LNCaP clone FGC (cell line): ENCODE results near the gene CRTAC1.

Experiments used
- DNase-seq: peaks from one replicate; pipeline ENCODE4 v3.0.0-alpha.2; 2011; ENCODE audit warnings: low read depth
- H3K4me3 ChIP-seq: 2 replicates; pipeline ENCODE4 v1.5.1; 2011; ENCODE audit warnings: mild to moderate bottlenecking, low read depth, low read length, control low read depth
- TF ChIP-seq, protein P1 (sequence below): IDR thresholded peaks from 2 replicates; pipeline ENCODE4 v1.5.1; 2012; ENCODE audit warnings: mild to moderate bottlenecking; ENCODE audit not compliant: control insufficient read depth, insufficient read depth; ENCODE audit errors: extremely low read depth

CRTAC1 gene

DNA sequence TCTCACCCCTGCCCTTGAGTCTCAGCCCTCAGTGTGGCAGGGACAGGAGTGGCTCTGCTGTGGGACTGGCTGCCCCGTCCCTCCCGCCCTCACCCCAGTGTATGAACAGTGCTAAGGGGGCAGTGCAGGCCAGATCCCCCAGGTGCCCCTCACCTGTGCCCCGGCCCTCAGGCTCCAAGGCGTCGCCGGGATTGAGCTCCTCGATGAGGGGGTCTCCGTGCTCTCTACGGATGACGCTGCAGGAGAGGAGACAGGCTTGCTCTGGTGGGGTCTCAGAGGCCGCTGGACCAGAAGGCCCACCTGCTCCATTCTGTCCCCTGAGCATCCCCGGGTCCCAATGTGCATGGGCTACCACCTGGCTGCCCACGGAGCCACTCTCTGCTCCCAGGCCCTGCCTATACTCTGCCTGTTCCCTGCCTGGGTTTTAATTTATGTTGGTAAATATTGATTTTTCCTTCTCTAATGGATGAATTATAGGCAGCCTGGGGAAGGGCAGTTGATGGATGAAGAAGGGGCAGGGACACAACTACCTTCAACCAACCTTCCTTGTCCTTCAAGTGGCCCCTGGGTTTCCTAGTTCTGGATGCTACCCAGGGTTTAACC lies 133.6 kb downstream of the CRTAC1 start:
- TF ChIP-seq, protein P1, sequence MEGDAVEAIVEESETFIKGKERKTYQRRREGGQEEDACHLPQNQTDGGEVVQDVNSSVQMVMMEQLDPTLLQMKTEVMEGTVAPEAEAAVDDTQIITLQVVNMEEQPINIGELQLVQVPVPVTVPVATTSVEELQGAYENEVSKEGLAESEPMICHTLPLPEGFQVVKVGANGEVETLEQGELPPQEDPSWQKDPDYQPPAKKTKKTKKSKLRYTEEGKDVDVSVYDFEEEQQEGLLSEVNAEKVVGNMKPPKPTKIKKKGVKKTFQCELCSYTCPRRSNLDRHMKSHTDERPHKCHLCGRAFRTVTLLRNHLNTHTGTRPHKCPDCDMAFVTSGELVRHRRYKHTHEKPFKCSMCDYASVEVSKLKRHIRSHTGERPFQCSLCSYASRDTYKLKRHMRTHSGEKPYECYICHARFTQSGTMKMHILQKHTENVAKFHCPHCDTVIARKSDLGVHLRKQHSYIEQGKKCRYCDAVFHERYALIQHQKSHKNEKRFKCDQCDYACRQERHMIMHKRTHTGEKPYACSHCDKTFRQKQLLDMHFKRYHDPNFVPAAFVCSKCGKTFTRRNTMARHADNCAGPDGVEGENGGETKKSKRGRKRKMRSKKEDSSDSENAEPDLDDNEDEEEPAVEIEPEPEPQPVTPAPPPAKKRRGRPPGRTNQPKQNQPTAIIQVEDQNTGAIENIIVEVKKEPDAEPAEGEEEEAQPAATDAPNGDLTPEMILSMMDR: no peak
- no peak overlapping the region for H3K4me3 ChIP-seq
- DNase-seq: no peak

DNA sequence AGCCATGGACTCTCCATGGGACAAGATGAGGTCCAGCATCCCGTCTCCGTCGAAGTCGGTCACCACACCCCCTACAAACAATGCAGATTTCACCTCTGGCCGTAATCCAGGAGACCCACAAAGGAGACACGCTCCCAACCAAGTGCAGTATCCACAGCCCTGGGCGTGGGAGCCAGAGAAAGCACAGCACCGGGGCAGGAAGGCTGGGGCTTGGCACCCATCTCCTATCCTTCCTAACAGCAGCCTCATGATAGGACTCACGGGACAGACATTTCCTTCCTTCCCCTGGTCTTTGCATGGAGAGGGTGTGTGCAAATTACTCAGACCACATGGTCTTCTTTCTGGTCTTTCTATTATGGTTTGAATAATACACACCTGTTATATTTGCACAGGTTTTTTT lies 134.5 kb downstream of the CRTAC1 start:
- TF ChIP-seq, protein P1: no peak
- H3K4me3 ChIP-seq: no peak overlapping the region
- no peak for DNase-seq

DNA sequence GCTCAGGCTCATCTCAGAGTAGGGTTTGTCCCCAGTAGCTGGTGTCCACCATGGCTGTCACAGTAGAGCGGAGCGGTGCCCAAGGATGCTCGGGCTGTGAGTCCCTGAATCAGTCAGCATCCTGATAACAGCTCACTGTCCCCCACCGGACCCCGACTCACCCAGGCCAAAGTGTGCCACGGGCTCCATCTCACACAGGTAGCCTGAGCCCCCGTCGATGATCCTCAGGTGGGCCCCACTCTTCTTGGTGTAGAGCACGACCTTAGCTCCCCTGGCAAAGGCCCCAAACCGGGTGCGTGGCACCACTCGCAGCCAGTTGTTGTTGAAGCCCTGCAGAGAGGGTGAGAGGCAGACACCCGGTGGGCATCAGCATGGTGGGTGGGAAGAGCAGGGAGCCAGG lies 135.3 kb downstream of the CRTAC1 start:
- H3K4me3 ChIP-seq: no peak overlapping the region
- TF ChIP-seq, protein P1: no peak
- DNase-seq: no peak

DNA sequence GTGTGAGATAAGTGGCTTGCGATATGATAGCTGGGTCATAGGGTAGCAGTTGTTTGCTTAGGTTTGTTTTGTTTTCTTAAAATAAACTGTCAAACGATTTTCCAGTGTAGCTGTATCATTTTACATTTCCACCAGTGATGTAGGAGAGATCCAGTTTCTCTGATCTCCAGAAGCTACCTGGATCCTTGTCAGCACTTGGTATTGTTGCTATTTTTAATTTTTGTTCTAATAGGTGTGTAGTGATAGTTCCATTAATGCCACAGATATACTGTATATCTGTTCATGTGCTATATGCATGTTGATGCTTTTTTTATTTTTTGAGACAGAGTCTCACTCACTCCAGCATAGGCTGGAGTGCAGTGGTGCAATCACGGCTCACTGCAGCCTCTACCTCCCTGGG lies 136.3 kb downstream of the CRTAC1 start:
- TF ChIP-seq, protein P1: no peak
- no peak overlapping the region for H3K4me3 ChIP-seq
- DNase-seq: no peak

DNA sequence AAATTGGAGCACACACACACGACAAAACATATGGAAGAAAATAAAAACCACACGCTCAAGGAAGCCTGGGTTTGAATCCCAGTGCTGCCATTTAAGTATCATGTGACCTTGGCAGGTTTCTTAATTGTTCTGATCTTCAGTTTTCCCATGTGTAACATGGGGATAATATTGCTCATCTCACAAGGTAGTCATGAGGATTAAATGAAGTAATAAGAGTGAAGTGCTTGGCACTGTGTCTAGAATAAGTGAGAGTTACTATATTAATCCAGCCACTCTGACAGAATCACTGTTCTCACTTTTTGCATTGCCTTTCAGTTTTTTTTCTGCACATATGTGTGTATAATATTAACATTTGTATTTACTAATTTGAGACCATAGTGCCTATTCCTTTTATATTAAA lies 137.5 kb downstream of the CRTAC1 start:
- TF ChIP-seq, protein P1: no peak

DNA sequence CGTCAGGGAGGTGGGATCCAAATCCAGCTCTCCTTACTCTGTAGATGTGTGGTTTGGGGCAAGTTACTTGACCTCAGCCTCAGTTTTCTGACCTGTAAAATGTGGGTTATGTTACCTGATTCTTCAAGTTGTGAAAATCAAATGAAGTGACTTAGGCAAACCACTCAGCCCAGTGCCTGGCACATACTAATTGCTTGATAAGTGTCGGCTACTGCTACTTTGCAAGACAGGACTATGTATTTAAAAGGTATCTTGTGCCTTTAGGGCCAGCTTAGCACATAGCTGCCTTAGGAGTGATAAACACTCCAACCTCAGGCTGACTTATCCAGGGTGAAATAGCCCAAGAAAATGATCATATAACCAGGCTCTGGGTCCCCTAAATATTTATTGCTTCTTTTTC lies 137.9 kb downstream of the CRTAC1 start:
- no peak overlapping the region for H3K4me3 ChIP-seq
- TF ChIP-seq, protein P1: no peak
- DNase-seq: no peak

More for the DNA sequence above, 137.5 kb downstream of the CRTAC1 start:
- H3K4me3 ChIP-seq: no peak overlapping the region
- no peak for DNase-seq

DNA sequence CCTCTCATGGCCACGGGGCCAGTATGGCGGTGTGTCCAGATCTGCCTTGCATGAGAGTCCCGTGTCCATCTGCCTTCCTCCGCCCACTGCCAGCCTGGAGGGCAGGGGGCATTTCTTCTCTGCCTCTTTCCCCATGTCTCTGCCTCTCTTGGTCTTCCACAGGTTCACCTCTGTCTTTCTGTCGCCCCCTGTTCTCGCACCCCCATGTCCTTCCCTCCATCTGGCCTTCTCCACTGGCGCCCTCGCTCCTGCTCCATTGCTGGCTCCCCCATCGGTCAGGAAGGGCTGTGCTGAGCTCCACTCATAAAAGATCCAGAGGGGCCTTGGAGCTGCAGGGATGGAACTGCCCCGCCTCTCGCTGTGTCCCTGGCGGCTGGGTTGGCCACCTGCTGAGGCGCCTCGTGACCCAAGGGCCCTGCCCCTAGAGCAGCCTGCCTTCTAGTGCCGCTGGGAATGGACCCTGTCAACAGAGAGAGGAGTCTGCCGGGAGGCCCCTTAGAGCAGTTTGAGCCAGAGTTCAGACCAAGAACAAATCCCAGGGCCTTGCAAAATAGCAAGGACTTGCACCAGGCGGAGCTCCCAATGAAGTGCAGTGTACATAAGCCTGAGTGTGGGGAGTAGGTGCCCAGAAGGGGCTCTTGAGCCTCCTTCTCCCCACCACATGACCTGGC lies 138.8 kb downstream of the CRTAC1 start:
- TF ChIP-seq, protein P1: no peak
- no peak overlapping the region for H3K4me3 ChIP-seq
- DNase-seq: no peak
